A673 (cell line): ENCODE results near the gene CLSTN2.

ENCODE experiments used
- EZH2 ChIP-seq: fragments of 200-600 bp; sonication (generic); IDR thresholded peaks from 2 replicates; pipeline ENCODE4 v1.6.1; 2017; ENCODE audit warnings: borderline replicate concordance, low read depth, mild to moderate bottlenecking, mixed read lengths, antibody characterized with exemption, low read length; ENCODE audit not compliant: poor library complexity, severe bottlenecking
- TF ChIP-seq, protein P1 (sequence below): fragments of 300-800, 200-600 bp; sonication (generic); conservative IDR thresholded peaks from 2 replicates; pipeline ENCODE4 v1.5.1; 2017; ENCODE audit warnings: low read depth, mild to moderate bottlenecking, antibody characterized with exemption, low read length, moderate library complexity, mixed read lengths

DNA sequence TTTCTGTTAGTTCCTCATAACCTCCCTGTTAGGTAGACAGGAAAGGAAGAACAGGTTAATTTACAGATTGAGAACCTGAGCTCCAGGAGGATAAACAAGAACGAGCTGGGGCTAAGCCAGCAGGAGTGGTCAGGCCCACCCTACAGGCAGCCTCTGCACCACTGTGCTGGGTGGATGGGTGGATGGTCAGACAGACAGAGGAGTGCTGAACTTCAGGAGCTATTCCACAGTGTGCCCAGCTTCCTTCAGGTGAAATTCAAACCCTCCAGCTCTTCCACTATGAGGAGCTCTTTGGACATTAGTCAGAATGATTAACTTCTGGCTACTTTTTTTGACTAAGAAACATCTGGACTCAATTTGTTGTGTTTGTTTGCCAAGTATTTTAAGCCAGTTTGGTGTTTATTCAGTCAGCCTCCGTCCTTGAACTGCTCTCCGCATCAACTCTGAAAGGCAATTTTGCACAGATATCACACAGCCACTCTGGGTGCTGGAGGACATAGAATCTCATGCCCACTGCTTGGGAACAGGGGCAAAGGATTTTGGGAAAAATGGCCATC, 361.9 kb downstream of the CLSTN2 start:
- no peak for TF ChIP-seq EZH2
- TF ChIP-seq, protein P1, sequence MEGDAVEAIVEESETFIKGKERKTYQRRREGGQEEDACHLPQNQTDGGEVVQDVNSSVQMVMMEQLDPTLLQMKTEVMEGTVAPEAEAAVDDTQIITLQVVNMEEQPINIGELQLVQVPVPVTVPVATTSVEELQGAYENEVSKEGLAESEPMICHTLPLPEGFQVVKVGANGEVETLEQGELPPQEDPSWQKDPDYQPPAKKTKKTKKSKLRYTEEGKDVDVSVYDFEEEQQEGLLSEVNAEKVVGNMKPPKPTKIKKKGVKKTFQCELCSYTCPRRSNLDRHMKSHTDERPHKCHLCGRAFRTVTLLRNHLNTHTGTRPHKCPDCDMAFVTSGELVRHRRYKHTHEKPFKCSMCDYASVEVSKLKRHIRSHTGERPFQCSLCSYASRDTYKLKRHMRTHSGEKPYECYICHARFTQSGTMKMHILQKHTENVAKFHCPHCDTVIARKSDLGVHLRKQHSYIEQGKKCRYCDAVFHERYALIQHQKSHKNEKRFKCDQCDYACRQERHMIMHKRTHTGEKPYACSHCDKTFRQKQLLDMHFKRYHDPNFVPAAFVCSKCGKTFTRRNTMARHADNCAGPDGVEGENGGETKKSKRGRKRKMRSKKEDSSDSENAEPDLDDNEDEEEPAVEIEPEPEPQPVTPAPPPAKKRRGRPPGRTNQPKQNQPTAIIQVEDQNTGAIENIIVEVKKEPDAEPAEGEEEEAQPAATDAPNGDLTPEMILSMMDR: no peak
